A172 (cell line): ENCODE measurements around the gene SMARCA4. TPM values are rescaled to one million over a fixed set of nuclear protein-coding genes. Genes with fewer than 3 reads are reported as not detected.
"Not testable (repeated sequence)": the region's sequence is repeated elsewhere in the genome, so short reads cannot be mapped to it uniquely, and the experiment has no call there.

Experiments
- DNase-seq: peaks from one replicate; pipeline ENCODE4 v3.0.0-alpha.2; 2015; ENCODE audit warnings: low spot score
- total RNA-seq: library from RNA; depleted of rRNA; stranded (reverse); fragments of >200 nt; shearing (Covaris generic); gene quantifications from 2 replicates; pipeline ENCODE4 v1.2.3, GENCODE V29; 2014; rRNA removed

SMARCA4 gene
- total RNA-seq, 1 experiment from 2014 or later = 194 TPM

DNA sequence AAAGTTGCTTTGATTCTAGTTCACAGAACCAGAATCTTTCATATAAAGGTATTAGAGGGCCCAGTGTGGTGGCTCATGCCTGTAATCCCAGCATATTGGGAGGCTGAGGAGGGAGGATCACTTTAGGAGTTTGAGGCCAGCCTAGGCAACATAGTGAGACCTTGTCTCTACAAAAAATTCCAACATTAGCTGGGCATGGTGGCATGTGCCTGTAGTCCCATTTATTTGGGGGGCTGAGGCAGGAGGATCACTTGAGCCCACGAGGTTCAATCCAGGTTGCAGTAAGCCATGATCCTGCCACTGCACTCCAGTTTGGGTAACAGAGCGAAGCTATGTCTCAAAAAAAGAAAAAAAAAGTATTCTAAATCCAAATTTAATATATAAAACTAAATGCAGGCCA, 137.5 kb downstream of the SMARCA4 start:
- no peak for DNase-seq

DNA sequence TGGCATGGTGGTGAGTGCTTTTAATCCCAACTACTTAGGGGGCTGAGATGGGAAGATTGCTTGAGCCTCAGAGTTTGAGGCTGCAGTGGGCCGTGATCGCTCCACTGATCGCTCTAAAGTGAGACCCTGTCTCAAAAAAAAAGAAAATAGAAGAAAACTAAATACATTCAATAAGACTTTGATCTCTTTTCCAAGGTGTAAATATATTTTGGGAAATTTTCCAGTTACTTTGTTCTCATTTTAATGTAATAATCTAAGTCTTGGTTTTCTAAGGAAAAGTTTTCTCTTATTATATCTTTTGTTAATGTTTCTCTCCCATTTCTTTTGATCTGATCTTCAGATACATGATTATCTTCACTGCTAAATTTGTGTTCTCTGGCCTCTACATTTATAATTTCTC, 138.0 kb downstream of the SMARCA4 start:
- DNase-seq = no peak

DNA sequence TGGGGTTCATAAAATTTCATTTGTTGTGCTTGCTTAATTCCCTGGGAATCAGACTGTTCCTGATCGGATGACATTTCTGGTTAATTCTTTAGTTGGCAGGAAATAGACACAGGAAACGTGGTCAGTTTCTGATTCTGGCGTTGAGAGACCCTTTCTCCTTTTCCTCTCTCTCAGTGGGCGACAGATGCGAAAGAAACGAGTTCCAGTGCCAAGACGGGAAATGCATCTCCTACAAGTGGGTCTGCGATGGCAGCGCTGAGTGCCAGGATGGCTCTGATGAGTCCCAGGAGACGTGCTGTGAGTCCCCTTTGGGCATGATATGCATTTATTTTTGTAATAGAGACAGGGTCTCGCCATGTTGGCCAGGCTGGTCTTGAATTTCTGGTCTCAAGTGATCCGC, 139.2 kb downstream of the SMARCA4 start:
- no peak for DNase-seq

DNA sequence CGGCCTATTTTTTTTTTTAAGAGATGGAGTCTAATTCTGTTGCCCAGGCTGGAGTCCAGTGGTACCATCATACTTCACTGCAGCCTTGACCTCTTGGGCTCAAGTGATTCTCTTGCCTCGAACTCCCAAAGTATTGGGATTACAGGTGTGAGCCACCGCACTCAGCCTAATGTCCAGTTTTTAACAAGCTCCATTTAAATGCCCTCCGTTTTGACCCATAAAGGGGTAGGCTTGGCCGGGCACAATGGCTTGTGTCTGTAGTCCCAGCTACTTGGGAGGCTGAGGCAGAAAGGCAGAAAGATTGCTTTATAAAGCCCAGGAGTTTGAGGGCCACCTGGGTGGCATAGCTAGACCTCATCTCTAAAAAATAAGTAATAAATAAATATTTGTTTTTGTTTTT, 140.2 kb downstream of the SMARCA4 start:
- no peak for DNase-seq

DNA sequence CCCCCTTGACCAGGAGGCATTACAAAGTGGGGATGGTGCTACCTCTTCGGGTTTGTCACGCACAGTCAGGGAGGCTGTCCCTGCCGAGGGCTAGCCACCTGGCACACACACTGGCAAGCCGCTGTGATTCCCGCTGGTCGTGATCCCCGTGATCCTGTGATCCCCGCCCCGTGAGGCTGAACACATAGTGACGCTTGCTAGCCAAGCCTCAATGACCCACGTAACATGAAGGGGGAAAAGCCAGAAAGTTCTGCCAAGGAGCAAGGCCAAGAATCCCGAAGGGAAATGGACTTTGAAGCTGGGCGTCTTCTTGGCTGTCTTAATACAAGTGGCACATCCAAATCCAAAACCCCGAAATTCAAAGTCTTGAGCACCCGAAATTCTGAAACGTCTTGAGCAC, 142.1 kb downstream of the SMARCA4 start:
- no peak for DNase-seq

DNA sequence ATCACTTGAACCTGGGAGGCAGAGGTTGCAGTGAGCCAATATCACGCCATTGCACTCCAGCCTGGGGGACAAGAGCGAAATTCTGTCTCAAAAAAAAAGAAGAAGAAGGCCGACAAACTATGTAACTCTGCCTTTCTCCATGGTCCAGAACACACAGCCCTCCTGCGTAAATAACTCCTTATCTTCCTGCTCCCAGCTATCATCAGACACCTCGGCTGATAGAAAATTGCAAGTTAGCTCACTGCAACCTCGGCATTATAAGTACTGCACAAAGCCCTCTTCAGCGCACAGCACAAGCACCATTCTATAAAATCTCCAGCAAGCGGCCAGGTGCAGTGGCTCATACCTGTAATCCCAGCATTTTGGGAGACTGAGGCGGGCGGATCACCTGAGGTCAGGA, 142.8 kb downstream of the SMARCA4 start:
- DNase-seq = not testable (repeated sequence)

DNA sequence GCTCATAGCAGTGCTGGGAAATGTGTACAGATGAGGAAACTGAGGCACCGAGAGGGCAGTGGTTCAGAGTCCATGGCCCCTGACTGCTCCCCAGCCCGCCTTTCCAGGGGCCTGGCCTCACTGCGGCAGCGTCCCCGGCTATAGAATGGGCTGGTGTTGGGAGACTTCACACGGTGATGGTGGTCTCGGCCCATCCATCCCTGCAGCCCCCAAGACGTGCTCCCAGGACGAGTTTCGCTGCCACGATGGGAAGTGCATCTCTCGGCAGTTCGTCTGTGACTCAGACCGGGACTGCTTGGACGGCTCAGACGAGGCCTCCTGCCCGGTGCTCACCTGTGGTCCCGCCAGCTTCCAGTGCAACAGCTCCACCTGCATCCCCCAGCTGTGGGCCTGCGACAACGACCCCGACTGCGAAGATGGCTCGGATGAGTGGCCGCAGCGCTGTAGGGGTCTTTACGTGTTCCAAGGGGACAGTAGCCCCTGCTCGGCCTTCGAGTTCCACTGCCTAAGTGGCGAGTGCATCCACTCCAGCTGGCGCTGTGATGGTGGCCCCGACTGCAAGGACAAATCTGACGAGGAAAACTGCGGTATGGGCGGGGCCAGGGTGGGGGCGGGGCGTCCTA, 144.3 kb downstream of the SMARCA4 start:
- no peak for DNase-seq

DNA sequence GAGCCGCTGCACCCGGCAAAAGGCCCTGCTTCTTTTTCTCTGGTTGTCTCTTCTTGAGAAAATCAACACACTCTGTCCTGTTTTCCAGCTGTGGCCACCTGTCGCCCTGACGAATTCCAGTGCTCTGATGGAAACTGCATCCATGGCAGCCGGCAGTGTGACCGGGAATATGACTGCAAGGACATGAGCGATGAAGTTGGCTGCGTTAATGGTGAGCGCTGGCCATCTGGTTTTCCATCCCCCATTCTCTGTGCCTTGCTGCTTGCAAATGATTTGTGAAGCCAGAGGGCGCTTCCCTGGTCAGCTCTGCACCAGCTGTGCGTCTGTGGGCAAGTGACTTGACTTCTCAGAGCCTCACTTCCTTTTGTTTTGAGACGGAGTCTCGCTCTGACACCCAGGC, 145.6 kb downstream of the SMARCA4 start:
- DNase-seq = no peak

DNA sequence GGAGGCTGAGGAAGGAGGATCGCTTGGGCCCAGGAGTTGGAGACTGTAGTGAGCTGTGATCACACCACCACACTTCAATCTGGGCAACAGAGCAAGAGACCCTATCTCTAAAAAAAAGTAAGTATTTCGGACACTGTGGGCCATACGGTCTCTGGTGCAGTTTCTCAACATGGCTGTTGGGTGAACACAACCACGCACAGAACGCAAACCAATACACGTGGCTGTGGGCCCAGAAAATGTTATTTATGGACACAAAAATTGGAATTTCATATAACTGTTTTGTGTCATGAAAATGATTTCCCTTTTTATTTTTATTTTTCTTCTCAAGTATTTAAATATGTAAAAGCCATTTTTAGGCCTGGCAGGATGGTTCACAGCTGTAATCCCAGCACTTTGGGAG, 147.9 kb downstream of the SMARCA4 start:
- DNase-seq = no peak

DNA sequence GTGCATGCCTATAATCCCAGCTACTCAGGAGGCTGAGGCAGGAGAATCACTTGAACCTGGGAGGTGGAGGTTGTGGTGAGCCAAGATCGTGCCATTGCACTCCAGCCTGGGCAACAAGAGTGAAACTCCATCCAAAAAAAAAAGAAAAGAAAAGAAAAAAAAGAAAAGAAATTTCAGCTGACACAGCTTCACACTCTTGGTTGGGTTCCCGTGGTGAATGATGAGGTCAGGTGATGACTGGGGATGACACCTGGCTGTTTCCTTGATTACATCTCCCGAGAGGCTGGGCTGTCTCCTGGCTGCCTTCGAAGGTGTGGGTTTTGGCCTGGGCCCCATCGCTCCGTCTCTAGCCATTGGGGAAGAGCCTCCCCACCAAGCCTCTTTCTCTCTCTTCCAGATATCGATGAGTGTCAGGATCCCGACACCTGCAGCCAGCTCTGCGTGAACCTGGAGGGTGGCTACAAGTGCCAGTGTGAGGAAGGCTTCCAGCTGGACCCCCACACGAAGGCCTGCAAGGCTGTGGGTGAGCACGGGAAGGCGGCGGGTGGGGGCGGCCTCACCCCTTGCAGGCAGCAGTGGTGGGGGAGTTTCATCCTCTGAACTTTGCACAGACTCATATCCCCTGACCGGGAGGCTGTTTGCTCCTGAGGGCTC, 150.4 kb downstream of the SMARCA4 start:
- DNase-seq = no peak

DNA sequence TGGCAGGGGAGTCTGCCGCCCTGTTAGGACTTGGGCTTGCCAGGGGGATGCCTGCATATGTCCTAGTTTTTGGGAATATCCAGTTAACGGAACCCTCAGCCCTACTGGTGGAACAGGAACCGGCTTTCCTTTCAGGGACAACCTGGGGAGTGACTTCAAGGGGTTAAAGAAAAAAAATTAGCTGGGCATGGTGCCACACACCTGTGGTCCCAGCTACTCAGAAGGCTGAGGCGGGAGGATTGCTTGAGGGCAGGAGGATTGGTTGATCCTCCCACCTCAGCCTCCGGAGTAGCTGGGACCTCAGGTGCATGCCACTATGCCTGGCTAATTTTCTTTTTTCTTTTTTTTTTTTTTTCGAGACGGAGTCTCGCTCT, 150.9 kb downstream of the SMARCA4 start:
- no peak for DNase-seq

Other genes starting within 250 kb of the SMARCA4 start
- 51.7 and 56.0 TPM in 2 replicates for gene DNM2, start 243.0 kb upstream of the SMARCA4 start, total RNA-seq
- 53.2 and 75.7 TPM in 2 replicates for gene TMED1, start 124.8 kb upstream of the SMARCA4 start, total RNA-seq
- 0.22 and 1.5 TPM in 2 replicates for gene C19orf38, start 112.6 kb upstream of the SMARCA4 start, total RNA-seq
- 46.6 and 53.0 TPM in 2 replicates for gene CARM1, start 89.5 kb upstream of the SMARCA4 start, total RNA-seq
- 59.4 and 72.8 TPM in 2 replicates for gene YIPF2, start 32.4 kb upstream of the SMARCA4 start, total RNA-seq
- gene TIMM29, start 32.2 kb upstream of the SMARCA4 start, total RNA-seq = 45.6 and 56.0 TPM in 2 replicates
- gene LDLR, start 128.4 kb downstream of the SMARCA4 start, total RNA-seq = 118 and 151 TPM in 2 replicates
- 109 and 113 TPM in 2 replicates for gene SPC24, start 194.8 kb downstream of the SMARCA4 start, total RNA-seq
- gene KANK2, start 236.5 kb downstream of the SMARCA4 start, total RNA-seq = 135 and 144 TPM in 2 replicates